Neural cell (in vitro differentiated cells): ENCODE measurements around the gene SIL1.

Experiments
- MXI1 ChIP-seq: fragments of 450-650 bp; conservative IDR thresholded peaks from 2 replicates; pipeline ENCODE4 v1.6.1; 2014; ENCODE audit warnings: antibody characterized with exemption, mild to moderate bottlenecking; ENCODE audit not compliant: poor library complexity, severe bottlenecking
- POLR2AphosphoS5 ChIP-seq: IDR thresholded peaks from 2 replicates; pipeline ENCODE4 v1.6.1; 2012
- TAF1 ChIP-seq: IDR thresholded peaks from 2 replicates; pipeline ENCODE4 v1.6.1; 2012; ENCODE audit warnings: low read depth
- TF ChIP-seq, protein P1 (sequence below): fragments of 450-650 bp; IDR thresholded peaks from 2 replicates; pipeline ENCODE4 v1.5.1; 2014; ENCODE audit warnings: antibody characterized with exemption, mild to moderate bottlenecking, moderate library complexity; ENCODE audit not compliant: poor library complexity, severe bottlenecking
- TF ChIP-seq, protein P2 (sequence below): IDR thresholded peaks from 2 replicates; pipeline ENCODE4 v1.6.1; 2012; ENCODE audit warnings: borderline replicate concordance

DNA sequence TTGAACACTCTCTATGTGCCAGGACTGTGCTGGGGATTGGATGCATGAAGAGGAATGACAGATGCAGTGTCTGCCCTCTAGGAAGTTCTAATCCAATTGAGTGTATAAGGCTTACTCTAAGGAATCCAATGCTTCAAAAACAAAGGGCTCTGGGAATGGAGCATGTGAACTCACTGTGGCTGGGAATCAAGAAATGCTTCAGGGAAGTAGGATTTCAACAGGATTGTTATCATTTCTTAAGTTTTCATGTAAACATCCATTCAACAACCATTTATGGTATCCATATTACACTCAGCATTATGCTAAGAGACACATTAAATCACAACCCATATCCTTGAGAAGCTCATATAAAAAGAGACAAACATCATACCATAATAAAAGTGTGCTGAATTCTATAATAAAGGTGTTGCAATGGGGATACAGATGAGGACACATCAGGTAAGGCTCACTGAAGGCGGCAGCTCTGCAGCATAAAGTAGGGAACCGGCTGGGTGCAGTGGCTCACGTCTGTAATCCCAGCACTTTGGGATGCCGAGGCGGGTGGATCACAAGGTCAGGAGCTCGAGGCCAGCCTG, 11.3 kb downstream of the SIL1 start:
- TF ChIP-seq POLR2AphosphoS5 (no peak), TAF1 (no peak), MXI1 (no peak)
- TF ChIP-seq, protein P1, sequence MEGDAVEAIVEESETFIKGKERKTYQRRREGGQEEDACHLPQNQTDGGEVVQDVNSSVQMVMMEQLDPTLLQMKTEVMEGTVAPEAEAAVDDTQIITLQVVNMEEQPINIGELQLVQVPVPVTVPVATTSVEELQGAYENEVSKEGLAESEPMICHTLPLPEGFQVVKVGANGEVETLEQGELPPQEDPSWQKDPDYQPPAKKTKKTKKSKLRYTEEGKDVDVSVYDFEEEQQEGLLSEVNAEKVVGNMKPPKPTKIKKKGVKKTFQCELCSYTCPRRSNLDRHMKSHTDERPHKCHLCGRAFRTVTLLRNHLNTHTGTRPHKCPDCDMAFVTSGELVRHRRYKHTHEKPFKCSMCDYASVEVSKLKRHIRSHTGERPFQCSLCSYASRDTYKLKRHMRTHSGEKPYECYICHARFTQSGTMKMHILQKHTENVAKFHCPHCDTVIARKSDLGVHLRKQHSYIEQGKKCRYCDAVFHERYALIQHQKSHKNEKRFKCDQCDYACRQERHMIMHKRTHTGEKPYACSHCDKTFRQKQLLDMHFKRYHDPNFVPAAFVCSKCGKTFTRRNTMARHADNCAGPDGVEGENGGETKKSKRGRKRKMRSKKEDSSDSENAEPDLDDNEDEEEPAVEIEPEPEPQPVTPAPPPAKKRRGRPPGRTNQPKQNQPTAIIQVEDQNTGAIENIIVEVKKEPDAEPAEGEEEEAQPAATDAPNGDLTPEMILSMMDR, result no peak
- TF ChIP-seq, protein P2, sequence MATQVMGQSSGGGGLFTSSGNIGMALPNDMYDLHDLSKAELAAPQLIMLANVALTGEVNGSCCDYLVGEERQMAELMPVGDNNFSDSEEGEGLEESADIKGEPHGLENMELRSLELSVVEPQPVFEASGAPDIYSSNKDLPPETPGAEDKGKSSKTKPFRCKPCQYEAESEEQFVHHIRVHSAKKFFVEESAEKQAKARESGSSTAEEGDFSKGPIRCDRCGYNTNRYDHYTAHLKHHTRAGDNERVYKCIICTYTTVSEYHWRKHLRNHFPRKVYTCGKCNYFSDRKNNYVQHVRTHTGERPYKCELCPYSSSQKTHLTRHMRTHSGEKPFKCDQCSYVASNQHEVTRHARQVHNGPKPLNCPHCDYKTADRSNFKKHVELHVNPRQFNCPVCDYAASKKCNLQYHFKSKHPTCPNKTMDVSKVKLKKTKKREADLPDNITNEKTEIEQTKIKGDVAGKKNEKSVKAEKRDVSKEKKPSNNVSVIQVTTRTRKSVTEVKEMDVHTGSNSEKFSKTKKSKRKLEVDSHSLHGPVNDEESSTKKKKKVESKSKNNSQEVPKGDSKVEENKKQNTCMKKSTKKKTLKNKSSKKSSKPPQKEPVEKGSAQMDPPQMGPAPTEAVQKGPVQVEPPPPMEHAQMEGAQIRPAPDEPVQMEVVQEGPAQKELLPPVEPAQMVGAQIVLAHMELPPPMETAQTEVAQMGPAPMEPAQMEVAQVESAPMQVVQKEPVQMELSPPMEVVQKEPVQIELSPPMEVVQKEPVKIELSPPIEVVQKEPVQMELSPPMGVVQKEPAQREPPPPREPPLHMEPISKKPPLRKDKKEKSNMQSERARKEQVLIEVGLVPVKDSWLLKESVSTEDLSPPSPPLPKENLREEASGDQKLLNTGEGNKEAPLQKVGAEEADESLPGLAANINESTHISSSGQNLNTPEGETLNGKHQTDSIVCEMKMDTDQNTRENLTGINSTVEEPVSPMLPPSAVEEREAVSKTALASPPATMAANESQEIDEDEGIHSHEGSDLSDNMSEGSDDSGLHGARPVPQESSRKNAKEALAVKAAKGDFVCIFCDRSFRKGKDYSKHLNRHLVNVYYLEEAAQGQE, result no peak
